OCI-LY7 (cell line): Measurements from ENCODE around the gene P3H3. TPM values are rescaled to one million over a fixed set of nuclear protein-coding genes. Genes with fewer than 3 reads are reported as not detected.
A peak's percentile ranks its signal among the peaks of the same experiment; 100 is the strongest.

Experiments used
- Bru-seq: library from RNA; stranded (reverse); fragments of 400-500 nt; gene quantifications from one replicate; lab custom pipeline; 2021; lab: Mats Ljungman, UMichigan
- BruChase-seq, 2 experiments: library from RNA; stranded (reverse); fragments of 400-500 nt; gene quantifications; one replicate each; lab custom pipeline; 2021; lab: Mats Ljungman, UMichigan
- BruUV-seq: library from RNA; stranded (reverse); fragments of 400-500 nt; replicated peaks from 2 replicates; lab custom pipeline; 2021; lab: Mats Ljungman, UMichigan
- CTCF ChIA-PET: fragments of 300-600 bp; sonication (Branson Sonifier 250); formaldehyde crosslinking; loops from one replicate; lab custom pipeline; 2022; ENCODE audit warnings: antibody characterized with exemption; ENCODE audit not compliant: unreplicated experiment; lab: Charles Lee
- POLR2A ChIA-PET: fragments of 300-600 bp; sonication (Branson Sonifier 250); formaldehyde crosslinking; loops from one replicate; lab custom pipeline; 2022; ENCODE audit warnings: antibody characterized with exemption; lab: Charles Lee
- DNase-seq: peaks from one replicate; pipeline ENCODE4 v3.0.0-alpha.2; 2015; ENCODE audit warnings: low spot score
- H2AFZ ChIP-seq: fragments of 200-600 bp; sonication (generic), shearing (Covaris generic); 2 replicates; pipeline ENCODE4 v1.6.1; 2014; ENCODE audit warnings: mild to moderate bottlenecking, antibody characterized with exemption, low read length, moderate library complexity
- H3K27ac ChIP-seq: fragments of 200-600 bp; sonication (generic); 2 replicates; pipeline ENCODE4 v1.5.1; 2014; ENCODE audit warnings: mixed run types, low read depth, mild to moderate bottlenecking, moderate library complexity, low read length, inconsistent platforms; ENCODE audit not compliant: poor library complexity, severe bottlenecking
- H3K36me3 ChIP-seq: fragments of 200-600 bp; sonication (generic); 2 replicates; pipeline ENCODE4 v1.6.1; 2014; ENCODE audit warnings: mild to moderate bottlenecking, antibody characterized with exemption, low read length, moderate library complexity, mixed read lengths; ENCODE audit not compliant: insufficient read depth
- H3K4me1 ChIP-seq: fragments of 200-600 bp; sonication (generic); 2 replicates; pipeline ENCODE4 v1.5.1; 2014; ENCODE audit warnings: mild to moderate bottlenecking, low read length; ENCODE audit not compliant: insufficient read depth, poor library complexity, severe bottlenecking
- H3K4me2 ChIP-seq: fragments of 200-600 bp; sonication (generic); 2 replicates; pipeline ENCODE4 v1.6.1; 2014; ENCODE audit warnings: mild to moderate bottlenecking, low read length
- H3K4me3 ChIP-seq: fragments of 200-600 bp; sonication (generic); 2 replicates; pipeline ENCODE4 v1.5.1; 2014; ENCODE audit warnings: mild to moderate bottlenecking, low read depth, low read length; ENCODE audit not compliant: poor library complexity, severe bottlenecking
- H3K79me2 ChIP-seq: fragments of 200-600 bp; sonication (generic); 2 replicates; pipeline ENCODE4 v1.6.1; 2016; ENCODE audit warnings: low read depth, mild to moderate bottlenecking, low read length, moderate library complexity, mixed read lengths; ENCODE audit not compliant: insufficient read depth
- H3K9me2 ChIP-seq: fragments of 200-600 bp; sonication (generic); 2 replicates; pipeline ENCODE4 v1.6.1; 2016; ENCODE audit warnings: mild to moderate bottlenecking, low read length, mixed read lengths; ENCODE audit not compliant: insufficient read depth
- H3K9me3 ChIP-seq: fragments of 200-600 bp; sonication (generic); 2 replicates; pipeline ENCODE4 v1.6.1; 2014; ENCODE audit warnings: mild to moderate bottlenecking, mixed run types, low read length, mixed read lengths
- H4K20me1 ChIP-seq: fragments of 200-600 bp; sonication (generic); 2 replicates; pipeline ENCODE4 v1.6.1; 2014; ENCODE audit warnings: mild to moderate bottlenecking, antibody characterized with exemption, low read length, moderate library complexity, mixed read lengths; ENCODE audit not compliant: insufficient read depth
- EZH2phosphoT487 ChIP-seq: fragments of 200-600 bp; sonication (generic); IDR thresholded peaks from 2 replicates; pipeline ENCODE4 v1.6.1; 2018; ENCODE audit warnings: low read depth, borderline replicate concordance, mild to moderate bottlenecking, mixed run types, antibody characterized with exemption, low read length, moderate library complexity, mixed read lengths
- intact Hi-C: fragments of 100-400 bp; cut with micrococcal nuclease; formaldehyde crosslinking; loops from one replicate; pipeline ENCODE4 v1.10.0; 2022; ENCODE audit not compliant: unreplicated experiment
- long read RNA-seq: library from polyadenylated mRNA; stranded (forward); transcript quantifications from one replicate; pipeline ENCODE4 v2.0.0, GENCODE V29; 2022
- total RNA-seq, 2 experiments: library from RNA; depleted of rRNA in 1 of 2; stranded (reverse); fragments of >200 nt in 1 of 2; shearing (Covaris generic) in 1 of 2; gene quantifications; 2 replicates each; pipeline ENCODE4 v1.2.3, GENCODE V29; 2014 to 2022
- TF ChIP-seq, protein P1 (sequence below): fragments of 200-600 bp; sonication (generic); conservative IDR thresholded peaks from 2 replicates; pipeline ENCODE4 v1.5.1; 2014; ENCODE audit warnings: mild to moderate bottlenecking, antibody characterized with exemption, low read length, moderate library complexity, mixed read lengths

P3H3 gene, protein sequence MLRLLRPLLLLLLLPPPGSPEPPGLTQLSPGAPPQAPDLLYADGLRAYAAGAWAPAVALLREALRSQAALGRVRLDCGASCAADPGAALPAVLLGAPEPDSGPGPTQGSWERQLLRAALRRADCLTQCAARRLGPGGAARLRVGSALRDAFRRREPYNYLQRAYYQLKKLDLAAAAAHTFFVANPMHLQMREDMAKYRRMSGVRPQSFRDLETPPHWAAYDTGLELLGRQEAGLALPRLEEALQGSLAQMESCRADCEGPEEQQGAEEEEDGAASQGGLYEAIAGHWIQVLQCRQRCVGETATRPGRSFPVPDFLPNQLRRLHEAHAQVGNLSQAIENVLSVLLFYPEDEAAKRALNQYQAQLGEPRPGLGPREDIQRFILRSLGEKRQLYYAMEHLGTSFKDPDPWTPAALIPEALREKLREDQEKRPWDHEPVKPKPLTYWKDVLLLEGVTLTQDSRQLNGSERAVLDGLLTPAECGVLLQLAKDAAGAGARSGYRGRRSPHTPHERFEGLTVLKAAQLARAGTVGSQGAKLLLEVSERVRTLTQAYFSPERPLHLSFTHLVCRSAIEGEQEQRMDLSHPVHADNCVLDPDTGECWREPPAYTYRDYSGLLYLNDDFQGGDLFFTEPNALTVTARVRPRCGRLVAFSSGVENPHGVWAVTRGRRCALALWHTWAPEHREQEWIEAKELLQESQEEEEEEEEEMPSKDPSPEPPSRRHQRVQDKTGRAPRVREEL
- total RNA-seq (2014; rRNA removed; shearing (Covaris generic)), result 0.54 and 1.0 TPM in 2 replicates
- total RNA-seq (2022), result 0.50 and 0.93 TPM in 2 replicates
- Bru-seq, nascent RNA, result percentile 16 among the genes with signal in this experiment
- percentile 16 among the genes with signal in this experiment for BruChase-seq, experiment 1, labeled RNA remaining after a 6-hour chase
- BruChase-seq, experiment 2, labeled RNA remaining after a 2-hour chase, result percentile 20 among the genes with signal in this experiment
- long read RNA-seq, partial matches to known transcripts, result 0 of 1 reads
- long read RNA-seq, other reads (novel, unspliced or antisense), result 1 of 1 reads

DNA sequence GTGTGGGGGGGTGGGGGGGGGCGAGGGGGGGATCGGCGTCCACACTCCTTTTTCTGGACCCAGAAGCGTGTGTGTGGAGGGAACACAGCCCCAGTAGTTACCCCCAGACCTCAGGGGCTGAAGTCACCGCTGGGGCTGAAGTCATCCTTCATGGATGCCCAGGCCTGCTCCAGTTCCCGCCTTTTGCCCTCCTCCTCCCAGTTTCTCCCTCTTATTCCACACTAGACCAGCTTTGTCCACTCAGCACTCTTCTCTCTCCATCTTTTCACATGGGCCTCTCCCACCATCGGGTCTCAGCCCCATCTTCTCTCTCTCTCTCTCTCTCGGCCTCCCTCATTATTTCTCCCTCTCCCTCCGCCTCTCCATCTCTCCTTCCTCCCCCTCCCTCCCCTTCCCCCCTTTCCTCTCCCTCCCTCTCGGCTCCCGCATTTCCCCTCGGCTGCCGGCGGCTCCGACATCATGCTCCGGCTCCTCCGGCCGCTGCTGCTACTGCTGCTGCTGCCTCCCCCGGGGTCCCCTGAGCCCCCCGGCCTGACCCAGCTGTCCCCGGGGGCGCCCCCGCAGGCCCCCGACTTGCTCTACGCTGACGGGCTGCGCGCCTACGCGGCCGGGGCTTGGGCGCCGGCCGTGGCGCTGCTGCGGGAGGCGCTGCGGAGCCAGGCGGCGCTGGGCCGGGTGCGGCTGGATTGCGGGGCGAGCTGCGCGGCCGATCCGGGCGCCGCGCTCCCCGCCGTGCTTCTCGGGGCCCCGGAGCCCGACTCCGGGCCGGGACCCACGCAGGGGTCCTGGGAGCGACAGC lies at the start of gene P3H3:
P3H3 (plus strand) TSS at position 426 of the 799 bp plus-strand sequence; CDS start at position 460, 34 bp downstream.
- no peaks in the 10 kb centered on the region for H4K20me1 ChIP-seq
- TF ChIP-seq, protein P1, sequence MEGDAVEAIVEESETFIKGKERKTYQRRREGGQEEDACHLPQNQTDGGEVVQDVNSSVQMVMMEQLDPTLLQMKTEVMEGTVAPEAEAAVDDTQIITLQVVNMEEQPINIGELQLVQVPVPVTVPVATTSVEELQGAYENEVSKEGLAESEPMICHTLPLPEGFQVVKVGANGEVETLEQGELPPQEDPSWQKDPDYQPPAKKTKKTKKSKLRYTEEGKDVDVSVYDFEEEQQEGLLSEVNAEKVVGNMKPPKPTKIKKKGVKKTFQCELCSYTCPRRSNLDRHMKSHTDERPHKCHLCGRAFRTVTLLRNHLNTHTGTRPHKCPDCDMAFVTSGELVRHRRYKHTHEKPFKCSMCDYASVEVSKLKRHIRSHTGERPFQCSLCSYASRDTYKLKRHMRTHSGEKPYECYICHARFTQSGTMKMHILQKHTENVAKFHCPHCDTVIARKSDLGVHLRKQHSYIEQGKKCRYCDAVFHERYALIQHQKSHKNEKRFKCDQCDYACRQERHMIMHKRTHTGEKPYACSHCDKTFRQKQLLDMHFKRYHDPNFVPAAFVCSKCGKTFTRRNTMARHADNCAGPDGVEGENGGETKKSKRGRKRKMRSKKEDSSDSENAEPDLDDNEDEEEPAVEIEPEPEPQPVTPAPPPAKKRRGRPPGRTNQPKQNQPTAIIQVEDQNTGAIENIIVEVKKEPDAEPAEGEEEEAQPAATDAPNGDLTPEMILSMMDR, result 0 out of 2 replicates have a peak, but pooled peaks have one; percentile 19
- TF ChIP-seq EZH2phosphoT487, result 0 out of 2 replicates have a peak, but pooled peaks have one; percentile 49
- peak; percentile 21 for DNase-seq
- peaks cover 26% of the 10 kb centered on the region for H3K4me1 ChIP-seq
- peak within 1 kb of the TSS; percentile 79 for H3K4me2 ChIP-seq
- H2AFZ ChIP-seq, result peak within 1 kb of the TSS; percentile 78; the same call in 1 of the 2 replicates
- H3K36me3 ChIP-seq, result no peaks in the 10 kb centered on the region
- BruUV-seq, result no TSS peak
- intact Hi-C loops, result loop anchor here (5.0 kb wide), 2 partner anchors 46 to 271 kb away; partner anchors contain the start of gene IFFO1
- no peak within 1 kb of the TSS for H3K27ac ChIP-seq
- no peaks in the 10 kb centered on the region for H3K9me3 ChIP-seq
- H3K4me3 ChIP-seq, result peak within 1 kb of the TSS; percentile 69
- ChIA-PET POLR2A (interaction anchor here (1.1 kb wide), 1 partner anchor 75 kb away, joined by 5 read pairs; the partner anchor contains the start of gene MLF2), CTCF (no interaction called here)
- H3K9me2 ChIP-seq, result no peaks in the 10 kb centered on the region
- H3K79me2 ChIP-seq, result no peaks in the 10 kb centered on the region

DNA sequence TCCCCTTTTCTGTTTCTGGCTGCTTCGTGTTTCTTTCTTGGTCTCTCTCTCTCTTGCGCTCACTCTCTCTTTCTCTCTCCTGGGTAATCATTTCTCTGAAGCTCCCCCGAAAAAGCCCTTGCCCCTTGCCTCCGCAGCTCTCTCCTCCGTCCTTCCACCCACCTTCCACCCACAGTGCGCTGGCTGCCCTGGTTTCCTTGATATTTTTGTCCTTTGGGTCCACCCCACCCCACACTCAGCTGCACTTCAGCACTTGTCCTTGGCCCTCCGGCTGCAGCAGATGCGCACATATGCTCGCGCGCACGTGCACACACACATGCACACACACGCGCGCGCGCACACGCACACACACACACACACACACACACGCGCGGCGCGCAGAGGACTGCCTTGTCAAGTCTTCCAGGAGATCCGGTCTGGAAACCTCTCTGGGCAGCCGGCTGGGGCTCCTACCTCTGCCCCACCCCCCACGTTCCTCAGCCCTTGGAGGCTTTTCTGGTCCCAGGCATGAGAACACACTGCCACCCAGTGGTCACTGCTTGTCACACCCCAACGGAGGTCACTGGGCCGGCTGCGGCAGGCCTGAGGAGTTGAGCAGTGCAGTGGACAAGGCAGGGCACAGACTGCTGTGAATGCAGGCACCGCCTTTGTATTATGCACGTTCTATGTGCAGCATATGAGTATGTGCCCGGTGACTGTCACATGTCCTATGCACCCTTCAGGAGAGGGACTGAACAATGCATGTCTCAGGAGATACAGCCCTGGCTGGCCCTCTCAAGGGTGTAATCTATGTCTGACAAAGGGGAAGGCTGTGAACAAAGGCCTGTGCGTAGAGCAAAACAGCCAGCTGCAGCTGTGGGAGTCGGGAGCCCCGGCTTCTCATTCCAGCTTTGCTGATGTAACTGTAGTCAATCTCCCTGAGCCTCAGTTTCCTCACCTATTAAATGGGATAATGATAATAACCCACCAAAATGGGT lies 49.3 kb upstream of the P3H3 start:
- Histone ChIP-seq H3K4me2 (peak overlapping the region; percentile 90), H2AFZ (peak overlapping the region; percentile 82), H3K9me2 (no peaks in the 10 kb centered on the region), H3K36me3 (no peaks in the 10 kb centered on the region), H3K9me3 (no peaks in the 10 kb centered on the region), H3K79me2 (no peaks in the 10 kb centered on the region), H3K4me1 (peaks cover 43% of the 10 kb centered on the region), H4K20me1 (no peaks in the 10 kb centered on the region), H3K27ac (no peak overlapping the region), H3K4me3 (peak overlapping the region; percentile 65)
- peak; percentile 94 for DNase-seq
- POLR2A ChIA-PET, result interaction anchor here (0.7 to 1.1 kb wide), 3 partner anchors 26 to 73 kb away, joined by 4 read pairs; partner anchors contain the start of genes CDCA3, COPS7A, MLF2 and USP5
- TF ChIP-seq EZH2phosphoT487, result no peak
- TF ChIP-seq, protein P1, result peak; percentile 98
- CTCF ChIA-PET, result interaction anchor here (0.7 to 0.9 kb wide), 3 partner anchors 11 to 26 kb away, joined by 3 to 6 read pairs (median 3); partner anchors contain the start of gene MLF2
- intact Hi-C loops, result loop anchor here (1.0 to 2.0 kb wide), 6 partner anchors 26 to 356 kb away; partner anchors contain the start of gene MLF2
- no TSS peak for BruUV-seq
